A549 (cell line): Measurements from ENCODE around the gene ARMC9. TPM values are rescaled to one million over a fixed set of nuclear protein-coding genes. Genes with fewer than 3 reads are reported as not detected.

Experiments used
- ATAC-seq, 2 experiments: fragments of 200-7000 bp in 1 of 2; fragments of >200 bp in 1 of 2; cut with Nextera tagmentation in 1 of 2; cut with Tn5 transposase in 1 of 2; 3 replicates each; pipeline versions ENCODE4 v1.8.0 to v1.9.1; 2018 to 2020; ENCODE audit warnings: mild to moderate bottlenecking in 1 of 2, moderate library complexity in 1 of 2
- CTCF ChIA-PET: fragments of 300-600 bp; sonication (Branson Sonifier 250); formaldehyde crosslinking; extraction: SDS; loops from one replicate; lab custom pipeline; 2021; ENCODE audit warnings: antibody characterized with exemption, inconsistent platforms; lab: Yijun Ruan, JAX
- POLR2A ChIA-PET: fragments of 350-600 bp; formaldehyde crosslinking; extraction: SDS; loops from one replicate; lab custom pipeline; 2021; ENCODE audit warnings: antibody characterized with exemption, inconsistent platforms; lab: Yijun Ruan, JAX
- DNase-seq, 2 experiments: peaks; one replicate each; pipeline versions ENCODE4 v3.0.0 to v3.0.0-alpha.2; 2011 to 2016; ENCODE audit warnings: low read depth in 1 of 2, low spot score in 1 of 2
- FAIRE-seq: peaks from 2 replicates; lab custom pipeline; 2011; peaks lifted over from hg19 to GRCh38; lab: Jason Lieb, UNC
- H3K27ac ChIP-seq, 2 experiments: fragments of >200 bp; sonication (Bioruptor Twin); formaldehyde crosslinking; 3 replicates each; pipeline ENCODE4 v1.5.1; 2016 to 2017
- H3K4me1 ChIP-seq: fragments of >200 bp; sonication (Bioruptor Twin); formaldehyde crosslinking; 3 replicates; pipeline ENCODE4 v1.6.1; 2016
- H3K4me2 ChIP-seq: fragments of >200 bp; sonication (Bioruptor Twin); formaldehyde crosslinking; 3 replicates; pipeline ENCODE4 v1.6.1; 2016
- H3K4me3 ChIP-seq: fragments of >200 bp; sonication (Bioruptor Twin); formaldehyde crosslinking; 3 replicates; pipeline ENCODE4 v1.5.1; 2016
- H3K9me3 ChIP-seq: fragments of >200 bp; sonication (Bioruptor Twin); formaldehyde crosslinking; 3 replicates; pipeline ENCODE4 v1.6.1; 2016
- ATOH8 ChIP-seq: fragments of 250-450 bp; sonication (Bioruptor Pico); IDR thresholded peaks from 2 replicates; pipeline ENCODE4 v1.5.0; 2020; ENCODE audit warnings: low read depth, mild to moderate bottlenecking, moderate library complexity
- BHLHE40 ChIP-seq: IDR thresholded peaks from 2 replicates; pipeline ENCODE4 v1.6.1; 2012; ENCODE audit warnings: low read depth, low read length, inconsistent platforms
- CBX2 ChIP-seq: fragments of 200-600 bp; sonication (generic); IDR thresholded peaks from 2 replicates; pipeline ENCODE4 v1.6.1; 2016; ENCODE audit warnings: low read depth, mild to moderate bottlenecking, borderline replicate concordance
- CBX8 ChIP-seq: fragments of 200-600 bp; sonication (generic); IDR thresholded peaks from 2 replicates; pipeline ENCODE4 v1.6.1; 2016
- CHD2 ChIP-seq: fragments of 150-350 bp; IDR thresholded peaks from 2 replicates; pipeline ENCODE4 v1.6.1; 2014; ENCODE audit warnings: low read length; ENCODE audit not compliant: partially characterized antibody
- CTCF ChIP-seq: fragments of >200 bp; sonication (Bioruptor Twin); formaldehyde crosslinking; IDR thresholded peaks from 3 replicates; pipeline ENCODE4 v1.5.1; 2016
- ESRRA ChIP-seq: fragments of 150-350 bp; IDR thresholded peaks from 2 replicates; pipeline ENCODE4 v1.6.1; 2014; ENCODE audit warnings: mild to moderate bottlenecking, low read length, borderline replicate concordance
- FOSB ChIP-seq: fragments of 250-450 bp; sonication (Bioruptor Pico); IDR thresholded peaks from 2 replicates; pipeline ENCODE4 v1.5.0; 2020; ENCODE audit warnings: mild to moderate bottlenecking, moderate library complexity
- FOSL2 ChIP-seq, 2 experiments: fragments of 450-650 bp in 1 of 2; fragments of >200 bp in 1 of 2; sonication (Bioruptor Twin) in 1 of 2; formaldehyde crosslinking; IDR thresholded peaks; 2 replicates each; pipeline versions ENCODE4 v1.5.0 to v1.6.1; 2016 to 2020; ENCODE audit warnings: mild to moderate bottlenecking in 1 of 2, moderate library complexity in 1 of 2
- HMGXB4 ChIP-seq: fragments of 250-450 bp; sonication (Bioruptor Pico); IDR thresholded peaks from 2 replicates; pipeline ENCODE4 v1.5.0; 2021; ENCODE audit warnings: mild to moderate bottlenecking, moderate library complexity, borderline replicate concordance
- HOXA7 ChIP-seq: fragments of 250-450 bp; sonication (Bioruptor Pico); IDR thresholded peaks from 2 replicates; pipeline ENCODE4 v1.5.0; 2020; ENCODE audit warnings: mild to moderate bottlenecking, moderate library complexity
- HOXB13 ChIP-seq: fragments of 250-450 bp; sonication (Bioruptor Pico); IDR thresholded peaks from 2 replicates; pipeline ENCODE4 v1.5.0; 2020; ENCODE audit warnings: low read depth, mild to moderate bottlenecking, moderate library complexity
- HOXB5 ChIP-seq: fragments of 250-450 bp; sonication (Bioruptor Pico); IDR thresholded peaks from 2 replicates; pipeline ENCODE4 v1.5.0; 2020; ENCODE audit warnings: mild to moderate bottlenecking, moderate library complexity
- JUNB ChIP-seq: fragments of >200 bp; sonication (Bioruptor Twin); formaldehyde crosslinking; IDR thresholded peaks from 2 replicates; pipeline ENCODE4 v1.6.1; 2016
- KDM1A ChIP-seq: fragments of 200-600 bp; sonication (generic); IDR thresholded peaks from 2 replicates; pipeline ENCODE4 v1.6.1; 2016; ENCODE audit warnings: low read depth, mild to moderate bottlenecking
- MAX ChIP-seq: IDR thresholded peaks from 2 replicates; pipeline ENCODE4 v1.6.1; 2012
- MYC ChIP-seq: IDR thresholded peaks from 2 replicates; pipeline ENCODE4 v1.6.1; 2012; ENCODE audit warnings: mild to moderate bottlenecking, inconsistent platforms, low read length, improper control_type of control experiment, borderline replicate concordance
- NPAS2 ChIP-seq: fragments of 250-450 bp; sonication (Bioruptor Pico); IDR thresholded peaks from 2 replicates; pipeline ENCODE4 v1.8.0; 2022; ENCODE audit warnings: mild to moderate bottlenecking, moderate library complexity, borderline replicate concordance
- RARB ChIP-seq: fragments of 250-450 bp; sonication (Bioruptor Pico); IDR thresholded peaks from 2 replicates; pipeline ENCODE4 v1.8.0; 2021; ENCODE audit warnings: mild to moderate bottlenecking, moderate library complexity
- RCOR1 ChIP-seq: fragments of 150-350 bp; IDR thresholded peaks from 2 replicates; pipeline ENCODE4 v1.6.1; 2014; ENCODE audit warnings: antibody characterized with exemption, low read length, low read depth
- REST ChIP-seq: fragments of 200-600 bp; sonication (generic); IDR thresholded peaks from 2 replicates; pipeline ENCODE4 v1.6.1; 2016; ENCODE audit warnings: antibody characterized with exemption, mild to moderate bottlenecking, moderate library complexity
- RFX5 ChIP-seq: fragments of 450-650 bp; IDR thresholded peaks from 2 replicates; pipeline ENCODE4 v1.7.1; 2014; ENCODE audit warnings: antibody characterized with exemption, mild to moderate bottlenecking, moderate library complexity
- SREBF2 ChIP-seq: fragments of 450-650 bp; IDR thresholded peaks from 2 replicates; pipeline ENCODE4 v1.6.1; 2014; ENCODE audit warnings: mild to moderate bottlenecking, moderate library complexity
- TFCP2L1 ChIP-seq: fragments of 250-450 bp; sonication (Bioruptor Pico); IDR thresholded peaks from 2 replicates; pipeline ENCODE4 v1.5.0; 2021; ENCODE audit warnings: mild to moderate bottlenecking
- USF2 ChIP-seq: fragments of 450-650 bp; IDR thresholded peaks from 2 replicates; pipeline ENCODE4 v1.6.1; 2014; ENCODE audit warnings: antibody characterized with exemption
- WGBS: methylation state at CpG from one replicate; pipeline ENCODE4 v1.1.6; 2017; ENCODE audit errors: missing lambda C conversion rate; 5-methylcytosine and 5-hydroxymethylcytosine counted together
- polyA plus RNA-seq, 4 experiments: library from polyadenylated mRNA; depleted of rRNA in 3 of 4; stranded (reverse); fragments of >200 nt; fragmentation: RNase III in 1 of 4; extraction: RNeasy Plus Mini Kit Qiagen cat#74134 plus additional on column Dnase treatment in 1 of 4; gene quantifications; 2 replicates in 3 of 4; 3 replicates in 1 of 4; pipeline ENCODE4 v1.2.3, GENCODE V29; 2011 to 2017

ARMC9 gene
- polyA plus RNA-seq, 2 of the 4 experiments (the other 2 are of a cell fraction) = 12.0 to 14.1 TPM

GRCh38 chr2:231399046-231399852 lies 200.8 kb downstream of the ARMC9 start:
- H3K27ac ChIP-seq = peak overlapping the region; percentile 66 to 94; a peak in 5 of 6 replicates
- TF ChIP-seq HOXB5 (CRISPR knock-in tag) = no peak
- TF ChIP-seq KDM1A = no peak
- TF ChIP-seq RCOR1 = no peak
- TF ChIP-seq TFCP2L1 (CRISPR knock-in tag) = no peak
- no peak for TF ChIP-seq CHD2
- no peak for TF ChIP-seq ATOH8
- no peak for TF ChIP-seq HMGXB4 (CRISPR knock-in tag)
- no peak for TF ChIP-seq CBX8
- TF ChIP-seq FOSB = no peak
- TF ChIP-seq HOXA7 = no peak
- no peak for TF ChIP-seq REST
- TF ChIP-seq USF2 = no peak
- WGBS = 94% methylated on average over 8 of the region's 23 CpGs
- POLR2A ChIA-PET = no interaction called here
- peak overlapping the region; percentile 72; the same call in 2 of the 3 replicates for H3K4me2 ChIP-seq
- H3K9me3 ChIP-seq = no peaks in the 10 kb centered on the region
- H3K4me1 ChIP-seq = peaks cover 18% of the 10 kb centered on the region
- CTCF ChIA-PET = interaction anchor here (1.2 to 20.2 kb wide), 6 partner anchors 12 to 295 kb away, joined by 3 to 333 read pairs (median 74); no protein-coding TSS in a partner anchor
- DNase-seq (no peak), FAIRE-seq (no peak), ATAC-seq (0 out of 6 replicates have a peak, but pooled peaks of 1 of the 2 experiments have one; percentile 6)
- no peak overlapping the region for H3K4me3 ChIP-seq

GRCh38 chr2:231399853-231400680 lies 201.6 kb downstream of the ARMC9 start:
- Histone ChIP-seq H3K9me3 (no peaks in the 10 kb centered on the region), H3K27ac (peak overlapping the region; percentile 66 to 94), H3K4me2 (peak overlapping the region; percentile 72), H3K4me1 (peaks cover 16% of the 10 kb centered on the region), H3K4me3 (no peak overlapping the region)
- ChIA-PET CTCF (interaction anchor here (0.6 to 20.2 kb wide), 23 partner anchors 11 to 452 kb away, joined by 3 to 333 read pairs (median 3); no protein-coding TSS in a partner anchor), POLR2A (interaction anchor here (0.6 to 1.2 kb wide), 3 partner anchors 12 to 274 kb away, joined by 3 to 9 read pairs (median 3); no protein-coding TSS in a partner anchor)
- DNase-seq (peak; percentile 49 to 64), ATAC-seq (peak; percentile 86 to 89), FAIRE-seq (no peak)
- whole genome bisulfite sequencing = 26% methylated on average over 12 of the region's 12 CpGs
- TF ChIP-seq RARB (CRISPR knock-in tag) (no peak), SREBF2 (no peak), HOXA7 (no peak), FOSL2 (IDR thresholded peaks at IDR 0.05) (no peak), FOSL2 (CRISPR knock-in tag; IDR thresholded peaks at IDR 0.05) (no peak), MAX (no peak), JUNB (no peak), HOXB13 (CRISPR knock-in tag) (no peak), MYC (no peak), NPAS2 (CRISPR knock-in tag) (no peak), CTCF (no peak), RFX5 (no peak), CBX2 (no peak), BHLHE40 (no peak), ESRRA (no peak), CHD2 (no peak)
